ENCODE measurements around the gene IFITM2.
"Not testable (repeated sequence)": the region's sequence is repeated elsewhere in the genome, so short reads cannot be mapped to it uniquely, and the experiment has no call there.

IFITM2 gene

GRCh38 chr11:330694-331357 lies 23.2 kb downstream of the IFITM2 start:
- Histone ChIP-seq H3K4me3 (ENCODE audit: low read length, poor library complexity, severe bottlenecking) (peak overlapping the region; percentile 88), H4K20me1 (ENCODE audit: insufficient read depth, low read length, poor library complexity, severe bottlenecking) (no peaks in the 10 kb centered on the region), H3K4me1 (ENCODE audit: insufficient read depth, low read length, poor library complexity, severe bottlenecking) (peaks cover 83% of the 10 kb centered on the region), H3K9me2 (replicated peaks; ENCODE audit: low read depth, low read length) (no peaks in the 10 kb centered on the region), H3K36me3 (ENCODE audit: insufficient read depth, low read length) (no peaks in the 10 kb centered on the region), H3F3A (ENCODE audit: low read depth) (peaks cover 45% of the 10 kb centered on the region), H3K79me2 (ENCODE audit: insufficient read depth, low read length) (peaks cover 61% of the 10 kb centered on the region), H3K9me3 (ENCODE audit: insufficient read depth, low read depth, low read length) (no peaks in the 10 kb centered on the region), H2AFZ (ENCODE audit: low read length) (no peak overlapping the region), H3K9ac (ENCODE audit: low read depth, low read length, poor library complexity, severe bottlenecking) (peak overlapping the region; percentile 96), H3K27me3 (ENCODE audit: insufficient read depth, low read length, poor library complexity, severe bottlenecking) (no peaks in the 10 kb centered on the region), H3K4me2 (ENCODE audit: low read depth, low read length, poor library complexity, severe bottlenecking) (peak overlapping the region; percentile 82)
- TF ChIP-seq CTCF (conservative IDR thresholded peaks at IDR 0.05; ENCODE audit: low read length) (no peak), EZH2phosphoT487 (IDR thresholded peaks at IDR 0.05; ENCODE audit: borderline replicate concordance) (no peak)

- H3K9ac ChIP-seq (ENCODE audit: low read depth, low read length, poor library complexity, severe bottlenecking), result peak overlapping the region; percentile 96
- no peaks in the 10 kb centered on the region for H3K9me3 ChIP-seq (ENCODE audit: insufficient read depth, low read depth, low read length)
- TF ChIP-seq CTCF (conservative IDR thresholded peaks at IDR 0.05; ENCODE audit: low read length) (no peak), EZH2phosphoT487 (IDR thresholded peaks at IDR 0.05; ENCODE audit: borderline replicate concordance) (no peak)
- H2AFZ ChIP-seq (ENCODE audit: low read length), result no peak overlapping the region
- peaks cover 49% of the 10 kb centered on the region for H3F3A ChIP-seq (ENCODE audit: low read depth)
- peak overlapping the region; percentile 88 for H3K4me3 ChIP-seq (ENCODE audit: low read length, poor library complexity, severe bottlenecking)
- peaks cover 83% of the 10 kb centered on the region for H3K4me1 ChIP-seq (ENCODE audit: insufficient read depth, low read length, poor library complexity, severe bottlenecking)
- no peaks in the 10 kb centered on the region for H3K27me3 ChIP-seq (ENCODE audit: insufficient read depth, low read length, poor library complexity, severe bottlenecking)
- H3K9me2 ChIP-seq (replicated peaks; ENCODE audit: low read depth, low read length), result no peaks in the 10 kb centered on the region
- H3K36me3 ChIP-seq (ENCODE audit: insufficient read depth, low read length), result no peaks in the 10 kb centered on the region
- H3K4me2 ChIP-seq (ENCODE audit: low read depth, low read length, poor library complexity, severe bottlenecking), result peak overlapping the region; percentile 82
- no peaks in the 10 kb centered on the region for H4K20me1 ChIP-seq (ENCODE audit: insufficient read depth, low read length, poor library complexity, severe bottlenecking)
- peaks cover 59% of the 10 kb centered on the region for H3K79me2 ChIP-seq (ENCODE audit: insufficient read depth, low read length)
Observed at GRCh38 chr11:331358-332060, 23.9 kb downstream of the IFITM2 start.

- Histone ChIP-seq H3K36me3 (ENCODE audit: insufficient read depth, low read length) (no peaks in the 10 kb centered on the region), H3F3A (ENCODE audit: low read depth) (peaks cover 42% of the 10 kb centered on the region), H3K9ac (ENCODE audit: low read depth, low read length, poor library complexity, severe bottlenecking) (peak overlapping the region; percentile 96), H3K4me3 (ENCODE audit: low read length, poor library complexity, severe bottlenecking) (peak overlapping the region; percentile 88), H4K20me1 (ENCODE audit: insufficient read depth, low read length, poor library complexity, severe bottlenecking) (no peaks in the 10 kb centered on the region), H2AFZ (ENCODE audit: low read length) (no peak overlapping the region), H3K9me3 (ENCODE audit: insufficient read depth, low read depth, low read length) (no peaks in the 10 kb centered on the region), H3K79me2 (ENCODE audit: insufficient read depth, low read length) (peaks cover 53% of the 10 kb centered on the region), H3K4me1 (ENCODE audit: insufficient read depth, low read length, poor library complexity, severe bottlenecking) (peaks cover 76% of the 10 kb centered on the region), H3K27me3 (ENCODE audit: insufficient read depth, low read length, poor library complexity, severe bottlenecking) (no peaks in the 10 kb centered on the region), H3K9me2 (replicated peaks; ENCODE audit: low read depth, low read length) (no peaks in the 10 kb centered on the region), H3K4me2 (ENCODE audit: low read depth, low read length, poor library complexity, severe bottlenecking) (peak overlapping the region; percentile 82)
- TF ChIP-seq CTCF (conservative IDR thresholded peaks at IDR 0.05; ENCODE audit: low read length) (no peak), EZH2phosphoT487 (IDR thresholded peaks at IDR 0.05; ENCODE audit: borderline replicate concordance) (no peak)
Observed at GRCh38 chr11:332651-333480, 25.2 kb downstream of the IFITM2 start.

GRCh38 chr11:333616-334263 lies 26.1 kb downstream of the IFITM2 start:
- H3K27me3 ChIP-seq (ENCODE audit: insufficient read depth, low read length, poor library complexity, severe bottlenecking); H2AFZ ChIP-seq (ENCODE audit: low read length); H3K9me3 ChIP-seq (ENCODE audit: insufficient read depth, low read depth, low read length); H3K9me2 ChIP-seq (replicated peaks; ENCODE audit: low read depth, low read length); H3K36me3 ChIP-seq (ENCODE audit: insufficient read depth, low read length); H4K20me1 ChIP-seq (ENCODE audit: insufficient read depth, low read length, poor library complexity, severe bottlenecking): not testable (repeated sequence)
- H3K9ac ChIP-seq (ENCODE audit: low read depth, low read length, poor library complexity, severe bottlenecking), result peak overlapping the region; percentile 96
- H3K79me2 ChIP-seq (ENCODE audit: insufficient read depth, low read length), result peaks cover 47% of the 10 kb centered on the region
- H3K4me1 ChIP-seq (ENCODE audit: insufficient read depth, low read length, poor library complexity, severe bottlenecking), result peaks cover 68% of the 10 kb centered on the region
- H3K4me3 ChIP-seq (ENCODE audit: low read length, poor library complexity, severe bottlenecking), result peak overlapping the region; percentile 88
- peak overlapping the region; percentile 82 for H3K4me2 ChIP-seq (ENCODE audit: low read depth, low read length, poor library complexity, severe bottlenecking)
- H3F3A ChIP-seq (ENCODE audit: low read depth), result peaks cover 34% of the 10 kb centered on the region
